Urinary bladder (tissue), 4 donors: Measurements from ENCODE around the gene GPR158. TPM values are rescaled to one million over a fixed set of nuclear protein-coding genes. Genes with fewer than 3 reads are reported as not detected.

Experiments used
- DNase-seq: peaks from one replicate; pipeline ENCODE4 v3.0.0-alpha.2; 2015; ENCODE audit errors: extremely low spot score
- H3K27ac ChIP-seq: one replicate; pipeline ENCODE4 v1.5.1; 2013; ENCODE audit warnings: low read depth, mild to moderate bottlenecking, moderate library complexity
- H3K36me3 ChIP-seq: one replicate; pipeline ENCODE4 v1.6.1; 2013; ENCODE audit warnings: mild to moderate bottlenecking, moderate library complexity; ENCODE audit not compliant: insufficient read depth
- H3K4me1 ChIP-seq: one replicate; pipeline ENCODE4 v1.6.1; 2013; ENCODE audit warnings: mild to moderate bottlenecking, moderate library complexity; ENCODE audit not compliant: insufficient read depth
- H3K4me3 ChIP-seq: one replicate; pipeline ENCODE4 v1.5.1; 2013; ENCODE audit warnings: low read depth, low read length
- WGBS: extraction: QIAGEN DNeasy Blood & Tissue Kit; methylation state at CpG from one replicate; pipeline ENCODE4 v1.1.7; 2013; 5-methylcytosine and 5-hydroxymethylcytosine counted together
- polyA plus RNA-seq: library from polyadenylated mRNA; stranded (reverse); fragments of 200-250 nt; gene quantifications from one replicate; pipeline ENCODE4 v1.2.3, GENCODE V29; 2013
- total RNA-seq: library from RNA; depleted of rRNA; stranded (reverse); fragments of >200 nt; gene quantifications from one replicate; pipeline ENCODE4 v1.2.3, GENCODE V29; 2014
- donor health status: healthy with polysubstance abuse.
- donor health status: healthy.

The GPR158 gene
- total and polyA plus RNA-seq, 2 donors: 0.14 to 0.69 TPM

DNA sequence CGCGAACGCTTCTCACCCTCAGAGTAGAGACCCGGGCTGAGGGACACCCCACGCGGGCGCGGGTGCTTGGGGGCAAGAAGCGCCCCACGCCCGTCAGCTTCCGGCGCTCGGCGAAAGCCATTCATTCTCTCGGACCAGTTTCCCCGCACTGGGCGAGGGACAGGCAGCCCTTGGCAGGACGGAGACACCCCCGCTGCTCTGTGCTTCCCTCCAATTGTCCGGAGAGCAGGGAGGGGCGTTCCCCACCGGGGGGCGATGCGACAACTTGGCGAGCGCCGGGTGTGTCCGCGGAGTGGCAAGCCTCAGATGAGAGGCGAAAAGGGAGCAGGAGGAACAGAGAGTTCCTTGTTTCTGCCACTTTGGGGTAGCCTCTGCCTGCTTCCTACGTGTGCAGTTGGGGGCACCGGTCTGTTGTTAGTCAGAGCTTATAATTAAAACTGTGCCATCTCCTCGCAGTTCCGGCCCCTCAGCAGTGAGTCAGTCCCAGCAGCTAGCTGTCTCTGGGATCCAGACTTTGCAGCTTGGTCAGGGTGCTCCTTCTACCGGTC lies 1.7 kb downstream of the GPR158 start:
- DNase-seq: no peak
- H3K4me3 ChIP-seq: no peak overlapping the region
- no peak overlapping the region for H3K27ac ChIP-seq
- WGBS: 2% methylated on average over 36 of the region's 36 CpGs
- H3K36me3 ChIP-seq: no peaks in the 10 kb centered on the region
- H3K4me1 ChIP-seq: peaks cover 1% of the 10 kb centered on the region

DNA sequence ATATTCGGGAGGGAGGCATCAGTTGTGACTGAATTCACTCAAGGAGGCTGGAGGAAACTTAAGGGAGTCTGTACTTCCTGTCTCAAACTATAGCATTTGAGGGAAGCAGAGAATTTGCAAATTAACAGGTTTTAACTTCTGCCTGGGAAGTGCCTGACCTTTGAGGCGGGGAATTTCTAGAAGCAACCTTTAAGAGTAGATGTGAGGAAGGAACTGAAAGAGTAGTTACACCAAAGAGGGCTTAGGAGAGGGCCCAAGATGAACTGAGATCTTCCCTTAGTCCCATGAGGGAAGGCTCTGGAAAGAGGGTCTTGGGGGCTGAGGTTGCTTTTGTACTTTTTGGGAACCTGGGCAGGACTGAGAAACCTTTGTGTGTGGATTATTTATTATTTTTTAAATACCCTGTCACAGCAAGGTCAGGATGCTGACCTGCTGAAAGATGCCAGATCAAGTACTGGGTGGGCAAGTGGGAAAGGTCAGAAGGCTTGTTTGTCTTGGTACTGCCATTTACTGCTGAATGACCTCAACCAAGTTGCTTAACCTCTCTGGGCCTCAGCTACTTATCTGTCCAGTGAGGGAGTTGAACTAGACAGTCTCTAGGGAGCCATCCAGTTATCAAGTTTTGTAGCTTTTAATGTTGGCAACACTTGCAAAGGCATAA lies 2.4 kb downstream of the GPR158 start:
- Histone ChIP-seq H3K27ac (no peak overlapping the region), H3K4me3 (no peak overlapping the region), H3K4me1 (peaks cover 1% of the 10 kb centered on the region), H3K36me3 (no peaks in the 10 kb centered on the region)
- no peak for DNase-seq
- 41% methylated on average over 2 of the region's 2 CpGs for WGBS

DNA sequence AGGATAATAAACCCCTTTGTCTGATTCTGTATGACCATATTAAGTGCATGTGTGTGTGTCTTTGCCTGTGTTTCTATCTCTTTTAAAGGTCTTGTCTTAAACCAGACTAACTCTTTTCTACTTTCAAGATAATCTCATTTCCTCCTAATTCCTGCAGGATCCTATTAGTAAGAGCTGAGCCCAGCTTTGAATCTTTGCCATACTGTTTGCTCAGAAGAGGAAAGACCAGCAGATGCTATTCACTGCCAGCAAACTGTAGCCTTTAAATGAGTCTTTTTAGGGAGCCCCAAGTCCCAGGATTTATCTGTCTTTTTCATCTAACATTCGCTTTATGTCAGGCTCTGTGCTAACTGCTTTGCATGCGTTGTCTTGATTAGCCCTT lies 2.9 kb downstream of the GPR158 start:
- 90% methylated on average over 2 of the region's 2 CpGs for WGBS
- no peak overlapping the region for H3K4me3 ChIP-seq
- DNase-seq: no peak
- no peak overlapping the region for H3K27ac ChIP-seq
- H3K36me3 ChIP-seq: no peaks in the 10 kb centered on the region
- peaks cover 1% of the 10 kb centered on the region for H3K4me1 ChIP-seq

DNA sequence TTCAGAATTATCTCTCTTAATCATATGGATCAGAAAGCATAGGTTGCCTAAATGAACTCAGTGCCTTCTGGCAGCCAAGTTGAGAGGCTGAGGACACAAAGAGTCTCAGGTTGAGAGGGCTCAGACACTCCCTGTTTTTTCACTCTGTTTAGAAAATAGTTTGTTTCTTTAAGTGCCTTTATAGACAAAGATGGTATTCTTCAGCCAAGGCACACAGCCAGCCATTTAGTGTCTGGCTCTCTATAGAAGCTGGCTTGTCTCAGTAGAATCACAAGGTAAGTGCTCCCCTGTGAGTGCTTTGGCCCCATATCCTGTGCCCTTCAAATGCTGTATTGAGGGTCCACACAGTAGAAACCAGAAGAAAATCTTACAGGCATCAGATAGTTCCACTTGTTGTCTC lies 3.6 kb downstream of the GPR158 start:
- Histone ChIP-seq H3K36me3 (no peaks in the 10 kb centered on the region), H3K27ac (no peak overlapping the region), H3K4me3 (no peak overlapping the region), H3K4me1 (peaks cover 1% of the 10 kb centered on the region)
- DNase-seq: no peak

DNA sequence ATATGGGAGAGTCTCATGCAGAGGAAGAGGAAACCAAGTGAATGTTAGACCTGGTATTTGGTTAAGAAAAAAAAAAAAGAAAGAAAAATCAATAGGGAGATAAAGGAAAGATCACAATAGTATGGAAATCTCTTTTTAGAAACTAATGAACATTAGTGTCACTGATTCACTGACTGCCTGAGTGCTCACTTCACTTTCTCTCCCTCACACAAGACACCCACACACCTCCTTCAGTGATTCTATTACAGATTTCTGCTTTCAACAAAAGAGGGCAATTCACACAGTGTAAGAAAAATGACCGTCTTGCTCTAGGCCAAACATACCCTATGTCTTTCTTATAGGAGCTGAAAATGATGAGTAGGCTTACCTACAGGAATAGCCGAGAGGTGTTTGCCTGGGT lies 6.0 kb downstream of the GPR158 start:
- Histone ChIP-seq H3K36me3 (no peaks in the 10 kb centered on the region), H3K27ac (no peak overlapping the region), H3K4me3 (no peak overlapping the region), H3K4me1 (peaks cover 1% of the 10 kb centered on the region)
- no peak for DNase-seq
- WGBS: 81% methylated on average over 2 of the region's 2 CpGs

DNA sequence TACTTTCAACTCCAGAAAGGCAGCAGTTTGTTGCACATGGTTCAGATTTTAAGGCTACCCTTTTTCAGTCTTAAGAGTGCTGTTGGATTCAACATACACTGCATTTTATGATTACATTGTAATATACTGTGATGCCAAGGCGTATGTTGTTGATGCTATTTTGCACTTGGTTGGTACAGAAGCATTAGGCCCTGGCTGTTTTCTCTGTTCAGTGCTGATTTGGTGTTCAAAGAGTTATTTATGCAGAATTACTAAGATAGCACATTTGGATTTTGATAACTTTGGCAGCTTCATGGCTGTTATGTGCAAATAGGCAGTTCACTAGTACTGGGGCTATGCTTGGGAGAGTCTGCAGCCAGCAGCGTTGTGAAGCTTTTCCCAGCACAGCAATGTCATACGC lies 7.8 kb downstream of the GPR158 start:
- H3K4me3 ChIP-seq: no peak overlapping the region
- no peak for DNase-seq
- H3K36me3 ChIP-seq: no peaks in the 10 kb centered on the region
- H3K4me1 ChIP-seq: no peaks in the 10 kb centered on the region
- H3K27ac ChIP-seq: no peak overlapping the region
- WGBS: 69% methylated on average over 3 of the region's 3 CpGs

DNA sequence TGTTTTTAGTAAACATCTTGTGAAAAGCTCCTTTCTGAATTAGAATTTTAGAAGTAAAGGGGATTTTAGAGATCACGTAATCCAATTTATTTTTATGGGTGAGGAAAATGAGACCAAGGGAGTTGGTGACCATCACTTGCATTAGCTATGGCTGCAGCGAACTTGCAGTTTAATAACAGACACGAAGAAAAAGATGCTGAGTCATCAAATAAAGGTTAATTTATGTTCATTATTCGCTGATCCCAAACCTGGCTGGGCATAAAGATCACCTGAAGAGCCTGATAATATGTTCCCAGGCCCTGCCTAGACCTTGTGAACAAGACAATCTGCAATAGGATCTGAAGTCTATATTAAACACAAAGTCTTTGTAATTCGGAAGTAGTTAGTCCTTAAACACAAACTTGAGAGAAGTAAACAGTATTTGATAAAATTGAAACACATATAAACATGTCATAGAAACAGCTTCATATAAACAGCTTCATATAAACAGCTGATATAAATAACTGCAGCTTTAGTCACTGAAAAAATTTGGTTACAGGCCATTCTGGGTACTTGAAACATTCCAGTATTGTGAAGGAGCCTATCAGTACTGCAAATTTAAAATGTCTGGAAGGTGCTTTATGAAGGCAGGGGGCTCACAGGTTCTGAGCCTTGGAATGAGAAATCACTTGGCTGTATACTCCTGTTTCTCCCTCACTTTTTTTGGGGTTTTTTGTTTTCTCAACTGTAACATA lies 16.5 kb downstream of the GPR158 start:
- H3K27ac ChIP-seq: no peak overlapping the region
- DNase-seq: no peak
- H3K4me3 ChIP-seq: no peak overlapping the region
- WGBS: 54% methylated on average over 5 of the region's 5 CpGs
- H3K4me1 ChIP-seq: no peaks in the 10 kb centered on the region
- H3K36me3 ChIP-seq: no peaks in the 10 kb centered on the region

DNA sequence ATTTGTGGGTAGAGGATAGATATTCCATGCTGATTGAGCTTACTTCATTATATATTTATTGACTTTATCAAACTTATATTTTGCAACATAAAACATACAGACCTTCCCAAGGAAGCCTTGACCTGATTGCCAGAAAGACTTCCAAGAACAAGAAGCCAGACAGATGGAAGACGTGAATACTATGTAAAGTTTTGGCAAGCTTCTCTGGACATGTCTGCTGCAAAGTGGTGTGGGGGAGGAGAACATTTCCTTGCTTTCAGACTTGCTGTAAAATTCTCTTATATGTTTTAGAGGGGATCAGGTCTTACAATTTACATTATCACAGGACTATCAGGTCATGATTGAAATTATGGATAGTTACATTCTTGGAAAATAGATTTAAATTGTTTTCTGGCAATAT lies 23.4 kb downstream of the GPR158 start:
- Histone ChIP-seq H3K4me1 (no peaks in the 10 kb centered on the region), H3K36me3 (no peaks in the 10 kb centered on the region), H3K4me3 (no peak overlapping the region), H3K27ac (no peak overlapping the region)
- 22% methylated on average over 1 of the region's 1 CpG for WGBS
- no peak for DNase-seq

DNA sequence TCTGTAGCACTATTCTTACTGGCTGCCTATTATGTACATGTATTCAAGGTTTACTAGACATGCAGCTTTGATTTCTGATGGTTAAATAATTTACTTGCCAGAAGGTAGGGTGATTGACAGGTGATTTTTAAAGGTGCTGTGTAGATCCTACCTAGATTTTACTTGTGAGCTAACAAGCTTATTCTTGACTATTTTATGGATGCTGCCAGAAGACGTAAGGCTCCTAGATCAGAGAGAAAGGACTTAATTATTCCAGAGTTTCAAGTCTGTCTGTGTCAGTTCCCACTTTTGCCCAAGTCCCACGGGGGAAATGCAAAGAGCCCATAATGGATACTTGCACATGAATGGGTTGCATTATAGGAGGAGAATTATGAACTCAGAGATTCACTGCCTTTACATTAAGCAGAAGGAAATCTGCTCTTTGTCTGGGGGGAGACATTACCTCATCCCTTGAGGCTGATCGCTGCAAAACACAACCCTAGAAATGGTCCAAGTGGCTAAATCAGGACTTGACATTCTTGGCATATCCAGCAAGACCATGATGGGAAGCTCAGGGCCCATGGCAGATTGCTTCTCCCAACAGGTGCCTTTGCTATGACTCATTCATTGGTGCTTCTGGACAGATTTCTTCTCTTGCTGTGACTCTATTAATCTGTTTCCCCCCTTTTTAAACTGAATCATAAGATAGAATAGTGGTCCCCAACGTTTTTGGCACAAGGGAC lies 32.1 kb downstream of the GPR158 start:
- no peak for DNase-seq
- WGBS: 53% methylated on average over 4 of the region's 4 CpGs
- Histone ChIP-seq H3K4me1 (no peaks in the 10 kb centered on the region), H3K27ac (no peak overlapping the region), H3K4me3 (no peak overlapping the region), H3K36me3 (no peaks in the 10 kb centered on the region)

DNA sequence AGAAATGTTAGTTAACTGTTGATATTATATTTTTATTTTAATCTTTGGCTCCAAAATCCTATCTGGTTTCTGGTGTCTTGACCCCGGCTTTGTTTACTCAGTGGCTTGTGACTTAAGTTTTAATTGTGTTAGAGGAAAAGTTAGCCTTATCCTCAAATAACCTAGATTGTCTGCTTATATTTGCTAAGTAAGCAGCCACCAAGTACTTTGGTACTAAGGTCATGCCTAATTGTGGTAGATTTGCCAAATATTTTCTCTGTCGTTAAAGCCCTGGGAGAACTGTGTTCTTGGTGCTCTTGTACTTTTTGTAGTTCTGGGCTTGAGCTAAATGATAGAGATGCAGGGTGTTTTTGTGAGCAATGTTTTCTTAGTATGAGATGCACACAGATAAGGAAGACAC lies 34.8 kb downstream of the GPR158 start:
- no peak for DNase-seq
- Histone ChIP-seq H3K4me1 (no peaks in the 10 kb centered on the region), H3K4me3 (no peak overlapping the region), H3K36me3 (no peaks in the 10 kb centered on the region), H3K27ac (no peak overlapping the region)
- WGBS: 52% methylated on average over 2 of the region's 2 CpGs

DNA sequence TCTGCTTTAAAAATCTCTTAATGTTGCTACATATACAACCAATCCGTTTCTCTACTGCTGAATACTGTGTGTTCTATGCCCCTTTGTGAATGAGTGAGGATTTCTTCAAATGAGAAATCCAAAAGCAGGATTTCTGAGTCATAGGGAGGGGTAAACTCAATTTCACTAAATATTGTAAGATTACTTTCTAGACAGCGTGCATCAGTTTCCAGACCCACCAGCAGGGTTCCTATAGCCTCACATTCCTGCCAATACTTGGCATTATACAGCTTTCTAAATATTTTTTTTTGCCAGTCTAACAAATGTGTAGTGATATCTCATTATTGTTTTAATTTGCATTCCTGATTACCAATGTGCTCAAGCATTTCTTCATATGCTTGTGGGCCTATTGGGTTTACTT lies 35.5 kb downstream of the GPR158 start:
- DNase-seq: no peak
- WGBS: 82% methylated on average over 2 of the region's 2 CpGs
- no peak overlapping the region for H3K4me3 ChIP-seq
- no peak overlapping the region for H3K27ac ChIP-seq
- H3K36me3 ChIP-seq: no peaks in the 10 kb centered on the region
- H3K4me1 ChIP-seq: no peaks in the 10 kb centered on the region

DNA sequence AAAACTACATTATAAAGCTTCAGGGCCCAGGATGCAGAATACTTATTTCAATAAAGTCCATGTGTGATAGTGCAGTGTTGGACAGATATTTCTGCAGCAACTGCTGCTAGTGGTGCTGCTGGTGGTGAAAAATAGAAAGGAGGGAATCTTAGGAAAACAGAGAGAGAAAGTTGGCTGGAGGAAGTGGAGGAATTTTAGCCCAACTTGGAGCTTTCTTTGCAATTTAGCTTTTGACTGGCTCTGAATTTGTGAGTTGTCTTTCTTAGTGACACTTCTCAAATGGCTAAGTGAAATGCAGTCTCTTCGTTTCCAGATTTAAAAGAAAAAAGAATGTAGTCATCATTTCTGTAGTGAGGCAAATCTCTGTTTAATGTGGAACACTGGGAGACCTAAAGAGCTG lies 45.4 kb downstream of the GPR158 start:
- Histone ChIP-seq H3K27ac (no peak overlapping the region), H3K4me1 (no peaks in the 10 kb centered on the region), H3K4me3 (no peak overlapping the region), H3K36me3 (no peaks in the 10 kb centered on the region)
- DNase-seq: no peak
- 50% methylated on average over 1 of the region's 1 CpG for WGBS

DNA sequence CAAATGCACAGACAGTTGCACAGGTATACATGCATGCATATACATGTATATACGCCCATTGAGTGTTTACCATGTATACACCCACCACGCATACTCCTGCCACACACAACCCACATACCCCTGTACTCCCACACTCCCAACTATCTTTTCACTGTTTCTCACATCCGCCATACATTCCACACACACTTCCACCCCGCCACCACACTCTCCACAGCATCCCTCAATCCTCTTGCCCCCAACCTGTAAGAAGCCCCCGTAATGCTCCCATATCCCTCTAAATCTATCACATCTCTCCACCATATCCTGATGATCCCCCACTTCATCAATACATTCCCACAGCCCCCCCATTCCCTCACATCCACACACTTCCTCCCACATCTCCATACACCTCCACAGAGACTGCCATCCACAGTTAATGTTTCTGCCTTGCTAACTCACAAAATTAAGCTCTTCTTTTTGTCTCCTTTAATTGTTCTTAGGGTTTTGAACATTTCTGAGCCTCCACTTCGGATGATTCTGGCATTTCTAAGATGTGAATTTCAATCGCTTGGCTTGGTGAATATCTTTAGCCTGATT lies 47.4 kb downstream of the GPR158 start:
- Histone ChIP-seq H3K4me1 (no peaks in the 10 kb centered on the region), H3K4me3 (no peak overlapping the region), H3K27ac (no peak overlapping the region), H3K36me3 (no peaks in the 10 kb centered on the region)
- DNase-seq: no peak
- 94% methylated on average over 7 of the region's 7 CpGs for WGBS
